Mesenchymal stem cell (in vitro differentiated cells and primary cell): ENCODE data around the gene ANKMY1.

ENCODE experiments used
- DNase-seq: peaks from one replicate; pipeline ENCODE4 v3.0.0-alpha.2; 2013
- H2AFZ ChIP-seq: one replicate; pipeline ENCODE4 v1.6.1; 2013; ENCODE audit warnings: low read depth, mild to moderate bottlenecking, control low read depth, inconsistent platforms, low read length, moderate library complexity
- H2AK5ac ChIP-seq: 2 replicates; pipeline ENCODE4 v1.6.1; 2013; ENCODE audit warnings: low read length, moderate library complexity, mild to moderate bottlenecking, inconsistent platforms; ENCODE audit not compliant: severe bottlenecking
- H2BK120ac ChIP-seq: one replicate; pipeline ENCODE4 v1.6.1; 2013; ENCODE audit warnings: low read depth, mild to moderate bottlenecking, inconsistent platforms, low read length, moderate library complexity
- H2BK12ac ChIP-seq, 2 experiments: one replicate each; pipeline ENCODE4 v1.6.1; 2013; ENCODE audit warnings: inconsistent platforms in 2 of 2, low read length in 2 of 2, mild to moderate bottlenecking in 2 of 2, moderate library complexity in 2 of 2, control low read depth in 1 of 2
- H2BK15ac ChIP-seq: one replicate; pipeline ENCODE4 v1.6.1; 2013; ENCODE audit warnings: mild to moderate bottlenecking, low read depth, inconsistent platforms; ENCODE audit not compliant: poor library complexity, severe bottlenecking
- H2BK5ac ChIP-seq: 2 replicates; pipeline ENCODE4 v1.6.1; 2013; ENCODE audit warnings: low read depth, mild to moderate bottlenecking, low read length, control low read depth, inconsistent platforms; ENCODE audit not compliant: poor library complexity, severe bottlenecking
- H3K14ac ChIP-seq, 2 experiments: one replicate each; pipeline ENCODE4 v1.6.1; 2013; ENCODE audit warnings: inconsistent platforms in 2 of 2, low read length in 2 of 2, control low read depth in 1 of 2, mild to moderate bottlenecking in 1 of 2, moderate library complexity in 1 of 2
- H3K18ac ChIP-seq, 2 experiments: one replicate each; pipeline ENCODE4 v1.6.1; 2013; ENCODE audit warnings: inconsistent platforms in 2 of 2, low read length in 2 of 2, control low read depth in 1 of 2, low read depth in 1 of 2, mild to moderate bottlenecking in 1 of 2
- H3K23ac ChIP-seq, 2 experiments: one replicate each; pipeline ENCODE4 v1.6.1; 2013; ENCODE audit warnings: inconsistent platforms in 2 of 2, low read length in 2 of 2, mild to moderate bottlenecking in 2 of 2, moderate library complexity in 2 of 2, control low read depth in 1 of 2
- H3K27ac ChIP-seq: 2 replicates; pipeline ENCODE4 v1.5.1; 2013; ENCODE audit warnings: mild to moderate bottlenecking, moderate library complexity, low read length, control low read depth, inconsistent platforms; ENCODE audit not compliant: poor library complexity, severe bottlenecking
- H3K27me3 ChIP-seq, 2 experiments: 2 replicates each; pipeline versions ENCODE4 v1.6.1 to v1.7.0; 2013; ENCODE audit warnings: low read length in 2 of 2, mild to moderate bottlenecking in 2 of 2, moderate library complexity in 2 of 2, control low read depth in 1 of 2, inconsistent platforms in 1 of 2; ENCODE audit not compliant: control insufficient read depth in 1 of 2, insufficient read depth in 1 of 2
- H3K36me3 ChIP-seq, 2 experiments: 2 replicates each; pipeline versions ENCODE4 v1.6.1 to v1.7.0; 2013; ENCODE audit warnings: low read length in 2 of 2, control low read depth in 1 of 2, inconsistent platforms in 1 of 2, low read depth in 1 of 2, mild to moderate bottlenecking in 1 of 2; ENCODE audit not compliant: insufficient read depth in 2 of 2, control insufficient read depth in 1 of 2
- H3K4ac ChIP-seq, 2 experiments: one replicate each; pipeline ENCODE4 v1.6.1; 2013; ENCODE audit warnings: inconsistent platforms in 2 of 2, low read length in 2 of 2, mild to moderate bottlenecking in 2 of 2, moderate library complexity in 2 of 2, control low read depth in 1 of 2, low read depth in 1 of 2
- H3K4me1 ChIP-seq: 2 replicates; pipeline ENCODE4 v1.6.1; 2013; ENCODE audit warnings: low read depth, low read length, control low read depth; ENCODE audit not compliant: control insufficient read depth, insufficient read depth
- H3K4me2 ChIP-seq: 2 replicates; pipeline ENCODE4 v1.6.1; 2013; ENCODE audit warnings: low read length, mild to moderate bottlenecking, inconsistent platforms; ENCODE audit not compliant: poor library complexity, severe bottlenecking
- H3K4me3 ChIP-seq, 2 experiments: 2 replicates each; pipeline versions ENCODE4 v1.5.1 to v1.7.0; 2013; ENCODE audit warnings: low read length in 2 of 2, mild to moderate bottlenecking in 2 of 2, control low read depth in 1 of 2, low read depth in 1 of 2; ENCODE audit not compliant: insufficient read depth in 1 of 2
- H3K79me1 ChIP-seq: replicated peaks from 2 replicates; pipeline ENCODE4 v1.6.1; 2013; ENCODE audit warnings: mild to moderate bottlenecking, control low read depth, low read length, inconsistent platforms; ENCODE audit not compliant: poor library complexity, severe bottlenecking
- H3K9ac ChIP-seq: 2 replicates; pipeline ENCODE4 v1.7.0; 2013; ENCODE audit warnings: mild to moderate bottlenecking, low read length, moderate library complexity
- H3K9me3 ChIP-seq: 2 replicates; pipeline ENCODE4 v1.7.0; 2013; ENCODE audit warnings: mild to moderate bottlenecking, low read length; ENCODE audit not compliant: control insufficient read depth
- H4K8ac ChIP-seq: one replicate; pipeline ENCODE4 v1.6.1; 2013; ENCODE audit warnings: inconsistent platforms, mild to moderate bottlenecking, low read length, moderate library complexity
- H4K91ac ChIP-seq: one replicate; pipeline ENCODE4 v1.6.1; 2013; ENCODE audit warnings: mild to moderate bottlenecking, low read length, inconsistent platforms
- WGBS: methylation state at CpG from one replicate; pipeline ENCODE4 v1.1.7; 2013; ENCODE audit warnings: mixed read lengths; 5-methylcytosine and 5-hydroxymethylcytosine counted together

The ANKMY1 gene

DNA sequence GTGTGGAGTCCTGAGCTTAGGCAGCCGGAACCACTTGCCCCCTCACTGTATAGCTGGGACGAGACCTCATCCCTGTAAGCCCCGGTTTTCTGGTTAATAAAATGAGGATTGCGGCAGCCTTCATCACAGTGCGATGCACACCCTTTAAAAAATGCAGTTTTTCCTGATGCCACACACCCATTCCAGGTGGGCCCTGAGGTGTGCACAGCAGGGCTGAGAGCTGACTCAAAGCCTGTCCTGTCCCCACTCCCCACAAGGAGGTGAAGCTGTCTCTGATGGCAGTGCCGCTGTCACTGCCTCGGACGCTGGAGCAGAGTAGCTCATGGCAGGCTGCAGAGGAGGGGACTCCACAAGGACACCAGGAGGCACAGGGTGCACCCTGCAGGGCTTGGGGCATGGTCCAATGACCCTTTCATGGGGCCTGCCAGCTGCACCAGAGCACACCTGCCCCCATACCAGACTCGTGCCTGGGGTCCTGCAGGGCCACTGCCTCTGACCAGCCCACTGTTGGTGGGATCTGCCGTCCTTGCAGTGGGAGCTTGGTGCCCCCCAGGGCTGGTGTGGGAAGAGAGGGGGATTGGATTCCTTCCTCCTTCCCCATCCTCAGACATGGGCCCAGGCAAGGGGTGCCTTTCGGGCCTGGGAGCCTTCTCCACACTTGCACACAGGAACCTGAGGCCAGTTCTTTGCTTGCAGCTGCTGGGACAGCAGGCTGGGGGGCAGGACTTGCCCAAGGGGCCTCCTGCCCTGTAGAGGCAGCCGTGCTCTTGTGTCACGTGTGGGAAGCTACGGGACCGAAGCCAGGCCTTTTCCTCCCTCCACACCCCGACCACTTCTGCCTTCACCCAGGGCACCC lies 99.5 kb downstream of the ANKMY1 start:
- H3K27ac ChIP-seq, result no peak overlapping the region
- no peak overlapping the region for H3K4ac ChIP-seq
- H3K4me2 ChIP-seq, result no peak overlapping the region
- no peak for DNase-seq
- no peak overlapping the region for H2BK15ac ChIP-seq
- H2BK5ac ChIP-seq, result no peak overlapping the region
- H3K36me3 ChIP-seq, result peaks cover 0 to 31% of the 10 kb centered on the region in 2 experiments
- no peak overlapping the region for H4K91ac ChIP-seq
- H3K4me1 ChIP-seq, result peaks cover 35% of the 10 kb centered on the region
- H3K27me3 ChIP-seq, result peaks cover 10 to 30% of the 10 kb centered on the region in 2 experiments
- H2BK120ac ChIP-seq, result no peak overlapping the region
- no peak overlapping the region for H3K14ac ChIP-seq
- peaks cover 13% of the 10 kb centered on the region for H3K79me1 ChIP-seq
- H2AK5ac ChIP-seq, result no peak overlapping the region
- WGBS, result 88% methylated on average over 16 of the region's 16 CpGs
- no peak overlapping the region for H3K18ac ChIP-seq
- no peak overlapping the region for H3K9ac ChIP-seq
- H3K23ac ChIP-seq, result no peak overlapping the region
- no peak overlapping the region for H3K4me3 ChIP-seq
- H4K8ac ChIP-seq, result no peak overlapping the region
- H3K9me3 ChIP-seq, result no peaks in the 10 kb centered on the region
- H2BK12ac ChIP-seq, result no peak overlapping the region
- H2AFZ ChIP-seq, result no peak overlapping the region

DNA sequence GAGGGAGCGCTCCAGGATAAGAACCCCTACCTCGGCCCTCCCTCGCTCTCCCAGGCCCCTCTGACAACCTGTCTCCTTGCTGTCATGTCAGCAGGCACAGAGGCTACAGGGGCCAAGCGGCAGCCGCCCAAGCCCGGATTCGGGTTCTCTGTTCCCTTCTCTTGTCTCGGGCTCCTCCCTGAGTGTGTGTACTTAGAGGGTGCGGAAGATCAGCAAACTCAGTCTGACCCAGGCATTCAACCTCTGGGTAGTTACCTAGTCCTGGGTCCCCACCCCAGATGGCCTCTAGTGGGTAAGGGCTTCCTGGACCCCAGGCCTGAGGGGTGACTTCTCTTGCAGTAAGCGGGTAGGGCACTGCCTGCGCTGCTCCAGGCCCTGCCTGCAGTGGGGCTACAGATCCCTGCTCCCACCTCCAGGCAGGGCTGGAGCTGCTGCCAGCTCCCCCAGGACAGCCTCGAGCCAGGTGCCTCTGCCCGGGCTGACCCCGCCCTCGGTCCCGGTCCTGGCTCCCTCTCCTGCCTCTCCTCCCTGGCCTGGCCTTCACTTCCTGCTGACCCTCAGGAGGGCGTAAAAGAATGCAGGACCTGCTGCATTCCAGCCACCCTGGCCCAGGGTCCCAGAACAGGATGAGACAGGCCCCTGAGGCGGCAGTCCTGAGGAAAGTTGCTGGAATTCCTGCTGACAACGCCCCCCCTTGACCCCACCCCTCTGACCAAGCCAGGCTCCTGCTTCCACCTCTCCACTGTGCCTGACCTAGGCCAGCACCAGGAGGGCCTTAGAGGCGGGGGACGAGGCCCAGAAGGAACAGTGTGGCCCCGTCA lies 100.4 kb downstream of the ANKMY1 start:
- H2BK120ac ChIP-seq, result no peak overlapping the region
- 60% methylated on average over 20 of the region's 22 CpGs for WGBS
- no peak overlapping the region for H3K18ac ChIP-seq
- H3K27ac ChIP-seq, result no peak overlapping the region
- peaks cover 10 to 30% of the 10 kb centered on the region in 2 experiments for H3K27me3 ChIP-seq
- H3K4me2 ChIP-seq, result no peak overlapping the region
- no peak overlapping the region for H2AK5ac ChIP-seq
- DNase-seq, result no peak
- H2BK5ac ChIP-seq, result no peak overlapping the region
- no peak overlapping the region for H4K91ac ChIP-seq
- H3K4me3 ChIP-seq, result no peak overlapping the region
- no peak overlapping the region for H2BK15ac ChIP-seq
- no peak overlapping the region for H3K9ac ChIP-seq
- H3K14ac ChIP-seq, result no peak overlapping the region
- no peak overlapping the region for H2AFZ ChIP-seq
- H3K79me1 ChIP-seq, result peaks cover 13% of the 10 kb centered on the region
- H3K4me1 ChIP-seq, result peaks cover 38% of the 10 kb centered on the region
- no peak overlapping the region for H2BK12ac ChIP-seq
- no peak overlapping the region for H3K4ac ChIP-seq
- H4K8ac ChIP-seq, result no peak overlapping the region
- no peak overlapping the region for H3K23ac ChIP-seq
- H3K9me3 ChIP-seq, result no peaks in the 10 kb centered on the region
- peaks cover 0 to 22% of the 10 kb centered on the region in 2 experiments for H3K36me3 ChIP-seq

DNA sequence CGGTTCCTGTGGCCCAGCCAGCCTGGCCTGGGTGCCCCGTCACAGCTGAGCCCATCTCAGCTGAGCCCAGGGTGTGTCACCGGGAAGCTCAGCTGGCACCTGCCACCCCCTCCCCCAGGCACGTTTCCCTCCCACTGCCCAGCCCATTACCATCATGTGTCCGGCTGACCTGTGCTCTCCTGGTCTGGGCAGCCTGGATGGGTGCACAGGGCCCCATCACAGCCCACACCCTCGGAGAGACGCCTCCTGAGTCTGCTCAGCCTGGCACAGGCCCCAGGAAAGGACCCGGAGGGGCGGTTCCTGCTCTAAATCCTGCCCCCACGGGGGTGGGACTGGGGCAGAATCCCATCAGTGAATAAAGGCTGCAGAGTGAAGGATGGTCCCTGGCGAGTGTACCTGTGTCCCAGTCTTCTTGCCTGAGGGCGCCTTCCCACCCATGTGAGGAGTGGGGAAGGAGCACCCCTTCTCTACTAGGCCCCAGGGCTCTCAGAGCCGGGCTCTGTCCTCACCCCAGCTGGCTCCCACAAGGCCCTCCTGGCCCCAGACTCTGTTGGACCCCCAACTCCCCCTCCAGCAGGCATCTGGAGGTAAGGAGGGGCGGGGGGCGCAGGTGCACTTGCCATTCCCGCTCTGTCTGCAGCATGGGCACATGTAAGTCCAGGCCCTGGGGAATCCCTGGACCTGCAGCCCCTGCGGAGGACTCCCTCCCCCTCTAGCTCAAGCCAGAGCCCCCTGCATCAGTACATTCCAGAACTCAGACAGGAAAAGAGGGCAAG lies 101.2 kb downstream of the ANKMY1 start:
- Histone ChIP-seq H3K4me2 (no peak overlapping the region), H2BK12ac (no peak overlapping the region), H2AFZ (no peak overlapping the region), H2BK120ac (no peak overlapping the region), H4K8ac (no peak overlapping the region), H3K9ac (no peak overlapping the region), H3K36me3 (peaks cover 0 to 14% of the 10 kb centered on the region in 2 experiments), H3K27me3 (peaks cover 10 to 30% of the 10 kb centered on the region in 2 experiments), H3K14ac (no peak overlapping the region), H3K4me1 (peaks cover 45% of the 10 kb centered on the region), H3K23ac (no peak overlapping the region), H2BK5ac (no peak overlapping the region), H3K27ac (no peak overlapping the region), H3K79me1 (peaks cover 18% of the 10 kb centered on the region), H3K18ac (no peak overlapping the region), H2BK15ac (no peak overlapping the region), H4K91ac (no peak overlapping the region), H2AK5ac (no peak overlapping the region), H3K9me3 (no peaks in the 10 kb centered on the region), H3K4me3 (no peak overlapping the region), H3K4ac (no peak overlapping the region)
- DNase-seq, result no peak
- WGBS, result 78% methylated on average over 17 of the region's 17 CpGs
